ES-I3 (cell line): ENCODE data around the gene S100A6.

Source experiments
- H3K36me3 ChIP-seq: 2 replicates; pipeline ENCODE4 v1.6.1; 2013; ENCODE audit warnings: mild to moderate bottlenecking, low read length, control low read depth, moderate library complexity; ENCODE audit not compliant: insufficient read depth
- H3K4me1 ChIP-seq: 2 replicates; pipeline ENCODE4 v1.6.1; 2013; ENCODE audit warnings: mild to moderate bottlenecking, control low read depth, low read length; ENCODE audit not compliant: insufficient read depth
- H3K9ac ChIP-seq: 2 replicates; pipeline ENCODE4 v1.6.1; 2013; ENCODE audit warnings: low read depth, mild to moderate bottlenecking, low read length, moderate library complexity
- H3K9me3 ChIP-seq: 2 replicates; pipeline ENCODE4 v1.6.1; 2013; ENCODE audit warnings: mild to moderate bottlenecking, low read length, moderate library complexity; ENCODE audit not compliant: control insufficient read depth, insufficient read depth

S100A6 gene

GRCh38 chr1:153515504-153516394 lies 20.0 kb downstream of the S100A6 start:
- no peak overlapping the region for H3K9ac ChIP-seq

GRCh38 chr1:153513666-153514065 lies 22.1 kb downstream of the S100A6 start:
- Histone ChIP-seq H3K9ac (no peak overlapping the region), H3K9me3 (no peaks in the 10 kb centered on the region), H3K36me3 (no peaks in the 10 kb centered on the region), H3K4me1 (no peaks in the 10 kb centered on the region)

More at GRCh38 chr1:153515504-153516394, 20.0 kb downstream of the S100A6 start:
- no peaks in the 10 kb centered on the region for H3K36me3 ChIP-seq
- H3K4me1 ChIP-seq: no peaks in the 10 kb centered on the region
- H3K9me3 ChIP-seq: no peaks in the 10 kb centered on the region

GRCh38 chr1:153513023-153513422 lies 22.8 kb downstream of the S100A6 start:
- Histone ChIP-seq H3K36me3 (no peaks in the 10 kb centered on the region), H3K9me3 (no peaks in the 10 kb centered on the region), H3K4me1 (no peaks in the 10 kb centered on the region), H3K9ac (no peak overlapping the region)

DNA sequence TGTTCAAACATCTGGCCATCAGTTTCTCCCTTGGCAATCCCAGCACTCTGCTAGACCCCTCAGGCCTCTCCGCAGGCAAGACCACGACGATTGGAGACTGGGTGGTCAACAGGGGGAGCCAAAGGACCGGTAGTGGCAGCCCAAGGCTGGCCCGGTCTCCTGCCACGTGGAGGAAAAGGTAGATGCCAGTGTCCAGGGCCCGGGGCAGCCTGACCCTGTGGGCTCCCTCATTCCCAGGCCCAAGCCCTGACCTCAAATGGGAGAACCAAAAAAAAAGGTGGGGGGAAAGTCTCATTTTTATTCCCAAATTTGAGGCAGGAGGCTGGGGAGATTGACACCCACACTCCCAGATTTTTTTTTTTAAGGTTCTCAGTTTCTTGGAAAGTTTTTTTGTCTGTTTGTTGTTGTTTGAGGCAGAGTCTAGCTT lies 24.8 kb downstream of the S100A6 start:
- Histone ChIP-seq H3K4me1 (peaks cover 5% of the 10 kb centered on the region; the same call in 1 of the 2 replicates), H3K36me3 (no peaks in the 10 kb centered on the region), H3K9me3 (no peaks in the 10 kb centered on the region), H3K9ac (no peak overlapping the region)

- no peak overlapping the region for H3K9ac ChIP-seq
- H3K9me3 ChIP-seq: no peaks in the 10 kb centered on the region
- peaks cover 5% of the 10 kb centered on the region; the same call in 1 of the 2 replicates for H3K4me1 ChIP-seq
- H3K36me3 ChIP-seq: no peaks in the 10 kb centered on the region
Measured at GRCh38 chr1:153509729-153510354, 25.9 kb downstream of the S100A6 start.

- no peak overlapping the region for H3K9ac ChIP-seq
- H3K4me1 ChIP-seq: peaks cover 5% of the 10 kb centered on the region; the same call in 1 of the 2 replicates
- no peaks in the 10 kb centered on the region for H3K9me3 ChIP-seq
- no peaks in the 10 kb centered on the region for H3K36me3 ChIP-seq
Measured at GRCh38 chr1:153509036-153509435, 26.8 kb downstream of the S100A6 start.

- Histone ChIP-seq H3K36me3 (no peaks in the 10 kb centered on the region), H3K9me3 (no peaks in the 10 kb centered on the region), H3K4me1 (peaks cover 5% of the 10 kb centered on the region; the same call in 1 of the 2 replicates), H3K9ac (no peak overlapping the region)
Measured at GRCh38 chr1:153507926-153508583, 27.7 kb downstream of the S100A6 start.

DNA sequence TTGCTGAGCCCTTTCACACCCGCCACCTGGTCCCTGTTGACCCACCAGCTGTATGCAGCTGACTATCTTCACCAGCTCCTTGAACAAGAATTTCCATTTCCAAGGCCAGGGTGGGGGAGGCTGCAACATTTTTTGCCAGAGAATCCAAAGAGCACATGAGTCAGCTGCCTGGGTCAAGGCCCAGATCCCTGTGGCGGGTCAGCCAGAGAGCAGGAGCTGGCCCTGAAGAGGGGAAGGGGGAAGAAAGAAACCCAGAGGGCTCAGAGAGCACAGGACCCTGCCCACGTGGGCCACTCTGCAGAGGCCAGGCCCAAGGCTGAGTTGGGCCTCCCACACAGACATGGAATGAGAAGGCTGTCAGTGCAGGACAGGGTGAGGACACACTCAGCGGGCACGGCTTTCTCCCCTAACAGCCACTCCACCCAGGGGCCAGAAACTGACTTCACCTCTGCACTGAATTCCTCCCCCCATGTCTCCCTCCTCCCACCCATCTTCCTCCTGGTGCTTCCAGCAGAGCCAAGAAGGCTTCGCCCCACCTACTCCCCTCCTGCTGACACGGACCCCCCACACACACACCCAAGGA lies 28.9 kb downstream of the S100A6 start:
- Histone ChIP-seq H3K4me1 (peaks cover 5% of the 10 kb centered on the region; the same call in 1 of the 2 replicates), H3K9ac (no peak overlapping the region), H3K9me3 (no peaks in the 10 kb centered on the region), H3K36me3 (no peaks in the 10 kb centered on the region)

DNA sequence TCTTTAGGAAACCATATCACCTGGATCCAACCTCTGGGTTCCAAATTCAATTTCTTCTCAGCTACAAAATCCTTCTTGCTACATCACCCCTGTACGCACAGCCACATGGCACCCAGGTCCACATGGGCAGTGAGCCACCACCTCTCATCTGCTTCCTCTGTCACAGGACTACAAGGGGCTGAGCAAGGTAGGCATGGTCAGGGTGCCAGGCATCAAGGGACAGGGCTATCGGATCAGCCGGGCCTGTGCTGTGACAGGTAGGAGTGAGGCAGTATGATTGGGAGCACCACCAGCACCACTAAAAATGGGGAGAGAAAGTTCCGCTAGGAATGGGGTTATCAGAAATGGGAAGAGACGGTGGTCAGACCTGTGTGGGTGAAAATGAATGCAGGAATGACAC lies 29.4 kb downstream of the S100A6 start:
- no peak overlapping the region for H3K9ac ChIP-seq
- H3K9me3 ChIP-seq: no peaks in the 10 kb centered on the region
- peaks cover 5% of the 10 kb centered on the region; the same call in 1 of the 2 replicates for H3K4me1 ChIP-seq
- H3K36me3 ChIP-seq: no peaks in the 10 kb centered on the region

DNA sequence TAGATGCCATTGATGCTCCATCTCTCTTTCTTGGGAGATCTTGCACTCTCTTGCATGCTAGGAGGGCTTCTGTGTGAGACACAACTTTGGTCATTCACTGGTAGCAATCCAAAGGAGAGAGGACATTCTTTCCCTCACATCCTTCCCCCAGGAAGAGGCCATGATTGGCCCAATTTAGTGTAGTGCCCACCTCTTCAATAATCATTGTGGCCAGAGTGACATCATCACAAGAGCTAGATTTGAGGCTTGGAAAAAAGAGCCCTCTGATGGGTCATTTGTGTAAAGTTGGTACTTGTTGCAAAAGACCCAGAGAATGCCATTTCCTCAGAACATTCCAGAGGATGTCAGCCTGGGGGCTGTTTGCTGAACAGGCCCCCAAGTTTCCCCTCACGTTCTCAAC lies 30.2 kb downstream of the S100A6 start:
- no peaks in the 10 kb centered on the region for H3K36me3 ChIP-seq
- H3K4me1 ChIP-seq: peaks cover 5% of the 10 kb centered on the region; the same call in 1 of the 2 replicates
- H3K9me3 ChIP-seq: no peaks in the 10 kb centered on the region
- H3K9ac ChIP-seq: no peak overlapping the region

DNA sequence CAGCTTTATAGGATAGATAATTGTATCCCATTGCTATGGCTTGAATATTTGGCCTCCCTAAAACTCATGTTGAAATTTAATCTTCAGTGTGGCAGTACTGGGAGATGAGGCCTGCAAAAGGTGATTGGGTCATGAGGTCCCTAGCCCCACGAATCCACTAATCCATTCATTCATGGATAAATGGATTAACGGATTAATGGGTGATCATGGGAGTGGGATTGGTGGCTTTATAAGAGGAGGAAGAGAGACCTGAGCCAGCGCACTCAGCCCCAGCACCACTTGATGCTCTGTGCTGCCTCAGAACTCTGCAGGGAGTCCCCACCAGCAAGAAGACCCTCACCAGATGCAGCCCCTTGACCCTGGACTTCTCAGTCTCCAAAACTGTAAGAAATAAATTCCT lies 32.0 kb downstream of the S100A6 start:
- Histone ChIP-seq H3K4me1 (peaks cover 9% of the 10 kb centered on the region; the same call in 1 of the 2 replicates), H3K9ac (no peak overlapping the region), H3K36me3 (no peaks in the 10 kb centered on the region), H3K9me3 (no peaks in the 10 kb centered on the region)

DNA sequence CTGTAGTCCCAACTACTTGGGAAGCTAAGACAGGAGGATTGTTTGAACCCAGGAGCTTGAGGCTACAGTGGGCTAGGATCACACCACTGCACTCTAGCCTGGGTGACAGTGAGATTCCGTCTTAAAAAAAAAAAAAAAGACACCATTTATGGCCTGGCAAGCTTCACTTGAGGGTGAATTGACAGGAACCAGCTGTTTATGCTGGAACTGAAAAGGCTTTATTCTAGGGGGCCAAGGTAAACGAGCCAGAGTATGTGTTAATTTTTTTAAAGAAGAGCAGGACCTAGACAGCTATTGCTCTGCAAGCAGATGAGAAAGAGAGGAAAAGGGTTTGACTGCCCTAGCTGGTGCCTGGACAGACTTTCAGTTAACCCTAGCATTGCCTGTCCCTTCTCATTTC lies 37.0 kb downstream of the S100A6 start:
- H3K9ac ChIP-seq: no peak overlapping the region
- H3K9me3 ChIP-seq: no peaks in the 10 kb centered on the region
- H3K36me3 ChIP-seq: no peaks in the 10 kb centered on the region
- H3K4me1 ChIP-seq: peaks cover 11% of the 10 kb centered on the region

- Histone ChIP-seq H3K4me1 (peaks cover 13% of the 10 kb centered on the region), H3K9me3 (no peaks in the 10 kb centered on the region), H3K36me3 (no peaks in the 10 kb centered on the region), H3K9ac (no peak overlapping the region)
Measured at GRCh38 chr1:153495536-153495935, 40.3 kb downstream of the S100A6 start.

GRCh38 chr1:153494976-153495535 lies 40.7 kb downstream of the S100A6 start:
- H3K9me3 ChIP-seq: no peaks in the 10 kb centered on the region
- no peak overlapping the region for H3K9ac ChIP-seq
- H3K36me3 ChIP-seq: no peaks in the 10 kb centered on the region
- H3K4me1 ChIP-seq: peaks cover 15% of the 10 kb centered on the region
